Measurements from ENCODE around the gene OPN5.

DNA sequence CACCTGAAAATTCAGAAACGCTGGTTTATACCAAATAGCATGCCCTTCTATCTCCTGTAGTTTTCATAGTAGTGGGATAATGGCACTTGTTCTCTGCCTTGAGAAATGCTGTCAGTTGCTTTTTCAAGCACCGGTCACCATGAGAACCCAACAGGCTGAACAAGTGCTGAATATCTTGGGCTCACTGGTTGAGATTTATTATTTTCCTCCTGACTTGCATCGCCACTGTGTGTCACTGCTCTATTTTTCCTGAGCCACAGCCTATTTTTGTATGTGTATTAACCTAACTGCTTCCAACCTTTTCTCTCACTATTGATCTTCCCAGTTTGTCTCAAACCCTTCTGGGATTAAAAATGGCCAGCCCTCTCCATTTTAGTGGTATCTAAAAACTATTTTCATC is 71.9 kb downstream of the OPN5 start:
- TF ChIP-seq, protein P1, sequence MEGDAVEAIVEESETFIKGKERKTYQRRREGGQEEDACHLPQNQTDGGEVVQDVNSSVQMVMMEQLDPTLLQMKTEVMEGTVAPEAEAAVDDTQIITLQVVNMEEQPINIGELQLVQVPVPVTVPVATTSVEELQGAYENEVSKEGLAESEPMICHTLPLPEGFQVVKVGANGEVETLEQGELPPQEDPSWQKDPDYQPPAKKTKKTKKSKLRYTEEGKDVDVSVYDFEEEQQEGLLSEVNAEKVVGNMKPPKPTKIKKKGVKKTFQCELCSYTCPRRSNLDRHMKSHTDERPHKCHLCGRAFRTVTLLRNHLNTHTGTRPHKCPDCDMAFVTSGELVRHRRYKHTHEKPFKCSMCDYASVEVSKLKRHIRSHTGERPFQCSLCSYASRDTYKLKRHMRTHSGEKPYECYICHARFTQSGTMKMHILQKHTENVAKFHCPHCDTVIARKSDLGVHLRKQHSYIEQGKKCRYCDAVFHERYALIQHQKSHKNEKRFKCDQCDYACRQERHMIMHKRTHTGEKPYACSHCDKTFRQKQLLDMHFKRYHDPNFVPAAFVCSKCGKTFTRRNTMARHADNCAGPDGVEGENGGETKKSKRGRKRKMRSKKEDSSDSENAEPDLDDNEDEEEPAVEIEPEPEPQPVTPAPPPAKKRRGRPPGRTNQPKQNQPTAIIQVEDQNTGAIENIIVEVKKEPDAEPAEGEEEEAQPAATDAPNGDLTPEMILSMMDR (IDR thresholded peaks at IDR 0.05), result no peak
- no peak for TF ChIP-seq POLR2A (IDR thresholded peaks at IDR 0.05)

All from adrenal gland (tissue), 5 donors.